ENCODE measurements around the gene SULT1E1.

DNA sequence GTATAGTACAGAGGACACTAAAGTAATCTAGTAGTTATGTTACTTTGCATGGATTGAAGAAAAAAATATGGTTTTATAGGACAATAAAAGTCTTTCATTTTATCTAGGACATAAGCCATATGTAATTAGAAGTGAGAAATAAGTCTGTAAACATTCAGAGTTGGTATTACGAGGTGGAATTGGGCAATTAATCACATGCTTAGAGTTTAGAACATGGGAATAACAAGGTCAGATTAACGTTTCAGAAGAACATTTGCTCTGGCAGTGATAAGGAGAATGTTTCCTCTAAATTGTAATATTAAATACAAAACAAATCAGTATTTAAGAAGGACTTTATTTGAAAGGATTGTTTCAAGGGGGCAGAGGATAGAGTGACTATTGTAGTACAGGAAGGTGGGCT lies 15.6 kb upstream of the SULT1E1 start:
- TF ChIP-seq EZH2 (IDR thresholded peaks at IDR 0.05; ENCODE audit: insufficient read depth, low read length), result no peak
- no peak for TF ChIP-seq CTCF (IDR thresholded peaks at IDR 0.05; ENCODE audit: insufficient read depth, low read depth, low read length)
